ENCODE results near the gene SWAP70.

The SWAP70 gene

GRCh38 chr11:9651899-9652748 is 11.8 kb upstream of the SWAP70 start:
- Histone ChIP-seq H3K4me1 (ENCODE audit: control insufficient read depth, insufficient read depth, low read length) (peaks cover 6% of the 10 kb centered on the region), H3K36me3 (ENCODE audit: insufficient read depth, low read length) (no peaks in the 10 kb centered on the region), H3K4me3 (ENCODE audit: low read length) (no peak overlapping the region), H3K9me3 (replicated peaks; ENCODE audit: low read length) (no peaks in the 10 kb centered on the region), H3K27me3 (ENCODE audit: control insufficient read depth, insufficient read depth, low read length) (no peaks in the 10 kb centered on the region), H3K4me2 (ENCODE audit: low read length) (no peak overlapping the region), H3K9ac (ENCODE audit: low read depth, low read length) (no peak overlapping the region)

GRCh38 chr11:9653871-9654270 is 10.0 kb upstream of the SWAP70 start:
- Histone ChIP-seq H3K9ac (ENCODE audit: low read depth, low read length) (no peak overlapping the region), H3K27me3 (ENCODE audit: control insufficient read depth, insufficient read depth, low read length) (no peaks in the 10 kb centered on the region), H3K4me3 (ENCODE audit: low read length) (no peak overlapping the region), H3K4me2 (ENCODE audit: low read length) (no peak overlapping the region), H3K4me1 (ENCODE audit: control insufficient read depth, insufficient read depth, low read length) (peaks cover 6% of the 10 kb centered on the region), H3K36me3 (ENCODE audit: insufficient read depth, low read length) (no peaks in the 10 kb centered on the region), H3K9me3 (replicated peaks; ENCODE audit: low read length) (no peaks in the 10 kb centered on the region)

DNA sequence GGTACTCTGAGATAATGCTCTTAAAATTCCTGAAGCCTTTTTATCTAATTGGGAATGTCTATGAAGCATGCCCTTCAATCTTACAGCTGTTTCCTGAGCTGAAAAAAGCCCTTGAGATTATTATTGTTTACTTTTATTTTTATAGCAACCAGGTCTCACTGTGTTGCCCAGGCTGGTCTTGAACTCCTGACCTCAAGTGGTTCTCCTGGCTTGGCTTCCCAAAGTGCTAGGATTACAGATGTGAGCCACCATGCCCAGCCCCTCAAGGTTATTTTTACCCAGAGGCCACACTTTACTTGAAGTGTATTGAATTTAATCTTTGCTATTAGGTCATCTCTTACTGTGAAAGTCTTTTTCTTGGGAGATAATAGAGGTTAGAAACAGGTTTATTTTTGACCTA is 7.0 kb upstream of the SWAP70 start:
- H3K9me3 ChIP-seq (replicated peaks; ENCODE audit: low read length), result no peaks in the 10 kb centered on the region
- no peaks in the 10 kb centered on the region for H3K36me3 ChIP-seq (ENCODE audit: insufficient read depth, low read length)
- no peak overlapping the region for H3K4me2 ChIP-seq (ENCODE audit: low read length)
- no peaks in the 10 kb centered on the region for H3K27me3 ChIP-seq (ENCODE audit: control insufficient read depth, insufficient read depth, low read length)
- no peak overlapping the region for H3K4me3 ChIP-seq (ENCODE audit: low read length)
- H3K4me1 ChIP-seq (ENCODE audit: control insufficient read depth, insufficient read depth, low read length), result peaks cover 6% of the 10 kb centered on the region
- no peak overlapping the region for H3K9ac ChIP-seq (ENCODE audit: low read depth, low read length)

DNA sequence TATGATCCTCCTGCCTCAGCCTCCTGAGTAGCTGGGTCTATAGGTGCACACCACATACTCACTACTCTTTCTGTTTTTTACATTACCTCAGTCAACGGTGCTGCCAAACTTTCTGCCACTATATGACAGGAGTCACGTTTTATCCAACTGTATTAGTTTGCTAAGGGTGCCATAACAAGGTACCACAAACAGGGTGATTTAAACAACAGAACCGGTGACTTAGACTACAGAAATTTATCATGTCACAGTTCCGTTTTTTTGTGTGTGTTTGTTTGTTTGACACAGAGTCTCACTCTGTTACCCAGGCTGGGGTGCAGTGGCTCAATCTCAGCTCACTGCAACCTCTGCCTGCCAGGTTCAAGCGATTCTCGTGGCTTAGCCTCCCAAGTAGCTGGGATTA is 6.3 kb upstream of the SWAP70 start:
- H3K27me3 ChIP-seq (ENCODE audit: control insufficient read depth, insufficient read depth, low read length), result no peaks in the 10 kb centered on the region
- no peaks in the 10 kb centered on the region for H3K36me3 ChIP-seq (ENCODE audit: insufficient read depth, low read length)
- no peak overlapping the region for H3K9ac ChIP-seq (ENCODE audit: low read depth, low read length)
- H3K9me3 ChIP-seq (replicated peaks; ENCODE audit: low read length), result no peaks in the 10 kb centered on the region
- H3K4me1 ChIP-seq (ENCODE audit: control insufficient read depth, insufficient read depth, low read length), result peaks cover 5% of the 10 kb centered on the region
- H3K4me2 ChIP-seq (ENCODE audit: low read length), result no peak overlapping the region
- no peak overlapping the region for H3K4me3 ChIP-seq (ENCODE audit: low read length)

- Histone ChIP-seq H3K9me3 (replicated peaks; ENCODE audit: low read length) (peaks cover 4% of the 10 kb centered on the region), H3K9ac (ENCODE audit: low read depth, low read length) (no peak overlapping the region), H3K4me1 (ENCODE audit: control insufficient read depth, insufficient read depth, low read length) (peaks cover 10% of the 10 kb centered on the region), H3K36me3 (ENCODE audit: insufficient read depth, low read length) (no peaks in the 10 kb centered on the region), H3K4me2 (ENCODE audit: low read length) (no peak overlapping the region), H3K27me3 (ENCODE audit: control insufficient read depth, insufficient read depth, low read length) (no peaks in the 10 kb centered on the region), H3K4me3 (ENCODE audit: low read length) (no peak overlapping the region)
These were observed 3.0 kb upstream of the SWAP70 start for GRCh38 chr11:9660886-9661285.

DNA sequence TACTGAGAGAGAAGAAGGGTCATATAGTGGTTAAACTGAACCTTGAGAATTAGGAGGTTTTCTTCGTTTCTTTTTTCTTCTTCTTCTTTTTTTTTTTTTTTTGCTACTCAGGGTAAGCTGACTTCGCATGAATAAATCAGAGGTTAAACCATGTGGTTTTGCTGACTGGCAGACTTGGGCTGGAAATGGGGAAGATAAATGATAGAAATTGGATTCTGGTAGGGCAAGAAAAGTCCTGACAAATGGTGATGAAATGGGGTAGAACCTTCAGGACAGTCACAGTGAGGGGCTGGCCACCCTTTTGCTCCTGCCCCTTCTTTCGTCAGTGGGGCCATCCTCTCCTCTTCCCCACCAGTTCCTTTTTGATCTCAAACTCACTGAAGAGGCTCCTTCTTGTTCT is 1.6 kb upstream of the SWAP70 start:
- Histone ChIP-seq H3K9ac (ENCODE audit: low read depth, low read length) (no peak overlapping the region), H3K4me1 (ENCODE audit: control insufficient read depth, insufficient read depth, low read length) (peaks cover 10% of the 10 kb centered on the region), H3K4me3 (ENCODE audit: low read length) (no peak overlapping the region), H3K27me3 (ENCODE audit: control insufficient read depth, insufficient read depth, low read length) (no peaks in the 10 kb centered on the region), H3K36me3 (ENCODE audit: insufficient read depth, low read length) (peaks cover 3% of the 10 kb centered on the region), H3K9me3 (replicated peaks; ENCODE audit: low read length) (peaks cover 4% of the 10 kb centered on the region), H3K4me2 (ENCODE audit: low read length) (no peak overlapping the region)

- peak overlapping the region; percentile 91 for H3K4me3 ChIP-seq (ENCODE audit: low read length)
- peaks cover 3% of the 10 kb centered on the region for H3K36me3 ChIP-seq (ENCODE audit: insufficient read depth, low read length)
- H3K4me1 ChIP-seq (ENCODE audit: control insufficient read depth, insufficient read depth, low read length), result peaks cover 10% of the 10 kb centered on the region
- H3K27me3 ChIP-seq (ENCODE audit: control insufficient read depth, insufficient read depth, low read length), result no peaks in the 10 kb centered on the region
- peak overlapping the region; percentile 96 for H3K9ac ChIP-seq (ENCODE audit: low read depth, low read length)
- peak overlapping the region; percentile 87 for H3K4me2 ChIP-seq (ENCODE audit: low read length)
- H3K9me3 ChIP-seq (replicated peaks; ENCODE audit: low read length), result peaks cover 4% of the 10 kb centered on the region
These were observed 647 bp downstream of the SWAP70 start for GRCh38 chr11:9664276-9665171.

GRCh38 chr11:9665749-9666148 is 1.9 kb downstream of the SWAP70 start:
- Histone ChIP-seq H3K9ac (ENCODE audit: low read depth, low read length) (no peak overlapping the region), H3K27me3 (ENCODE audit: control insufficient read depth, insufficient read depth, low read length) (no peaks in the 10 kb centered on the region), H3K9me3 (replicated peaks; ENCODE audit: low read length) (peaks cover 4% of the 10 kb centered on the region), H3K36me3 (ENCODE audit: insufficient read depth, low read length) (peaks cover 3% of the 10 kb centered on the region), H3K4me2 (ENCODE audit: low read length) (peak overlapping the region; percentile 87), H3K4me1 (ENCODE audit: control insufficient read depth, insufficient read depth, low read length) (peaks cover 10% of the 10 kb centered on the region), H3K4me3 (ENCODE audit: low read length) (peak overlapping the region; percentile 91)

DNA sequence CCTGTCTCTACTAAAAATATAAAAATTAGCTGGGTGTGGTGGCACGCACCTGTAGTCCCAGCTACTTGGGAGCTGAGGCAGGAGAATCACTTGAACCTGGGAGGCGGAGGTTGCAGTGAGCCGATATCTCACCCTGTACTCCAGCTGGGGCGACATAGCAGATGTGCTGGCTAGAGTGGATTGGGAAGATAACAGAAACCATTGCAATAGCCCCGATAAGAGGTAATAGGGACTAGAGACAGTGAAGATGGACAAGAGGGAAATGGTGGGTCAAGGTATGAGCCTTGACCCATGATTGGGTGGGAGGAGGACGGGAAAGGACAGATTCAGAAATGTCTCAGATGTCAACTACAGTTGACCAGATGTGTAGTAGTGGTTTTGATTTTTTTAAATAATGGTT is 6.1 kb downstream of the SWAP70 start:
- Histone ChIP-seq H3K9me3 (replicated peaks; ENCODE audit: low read length) (peaks cover 4% of the 10 kb centered on the region), H3K36me3 (ENCODE audit: insufficient read depth, low read length) (peaks cover 5% of the 10 kb centered on the region), H3K4me1 (ENCODE audit: control insufficient read depth, insufficient read depth, low read length) (no peaks in the 10 kb centered on the region), H3K4me2 (ENCODE audit: low read length) (no peak overlapping the region), H3K27me3 (ENCODE audit: control insufficient read depth, insufficient read depth, low read length) (no peaks in the 10 kb centered on the region), H3K9ac (ENCODE audit: low read depth, low read length) (no peak overlapping the region), H3K4me3 (ENCODE audit: low read length) (no peak overlapping the region)

GRCh38 chr11:9672288-9672916 is 8.5 kb downstream of the SWAP70 start:
- H3K27me3 ChIP-seq (ENCODE audit: control insufficient read depth, insufficient read depth, low read length), result no peaks in the 10 kb centered on the region
- no peaks in the 10 kb centered on the region for H3K9me3 ChIP-seq (replicated peaks; ENCODE audit: low read length)
- H3K9ac ChIP-seq (ENCODE audit: low read depth, low read length), result no peak overlapping the region
- H3K4me2 ChIP-seq (ENCODE audit: low read length), result no peak overlapping the region
- peaks cover 2% of the 10 kb centered on the region for H3K4me1 ChIP-seq (ENCODE audit: control insufficient read depth, insufficient read depth, low read length)
- peaks cover 3% of the 10 kb centered on the region for H3K36me3 ChIP-seq (ENCODE audit: insufficient read depth, low read length)
- no peak overlapping the region for H3K4me3 ChIP-seq (ENCODE audit: low read length)

- Histone ChIP-seq H3K9ac (ENCODE audit: low read depth, low read length) (no peak overlapping the region), H3K4me1 (ENCODE audit: control insufficient read depth, insufficient read depth, low read length) (peaks cover 7% of the 10 kb centered on the region), H3K27me3 (ENCODE audit: control insufficient read depth, insufficient read depth, low read length) (no peaks in the 10 kb centered on the region)
These were observed 9.0 kb downstream of the SWAP70 start for GRCh38 chr11:9672918-9673317.

More at GRCh38 chr11:9672918-9673317, 9.0 kb downstream of the SWAP70 start:
- Histone ChIP-seq H3K4me3 (ENCODE audit: low read length) (no peak overlapping the region), H3K4me2 (ENCODE audit: low read length) (no peak overlapping the region), H3K36me3 (ENCODE audit: insufficient read depth, low read length) (peaks cover 3% of the 10 kb centered on the region), H3K9me3 (replicated peaks; ENCODE audit: low read length) (no peaks in the 10 kb centered on the region)
